CD4-positive, alpha-beta T cell treated with Interleukin-1 beta for 1 hour (primary cell): ENCODE measurements around the gene FBXO28.
"Not testable (repeated sequence)": the region's sequence is repeated elsewhere in the genome, so short reads cannot be mapped to it uniquely, and the experiment has no call there.

Source experiments
- DNase-seq, 2 donors: peaks; one replicate each; pipeline ENCODE4 v3.0.0-alpha.2; 2020 to 2022

The FBXO28 gene

GRCh38 chr1:224192082-224192788 is 78.3 kb downstream of the FBXO28 start:
- DNase-seq, result no peak

- no peak for DNase-seq
These were observed 79.5 kb downstream of the FBXO28 start for GRCh38 chr1:224193319-224193966.

GRCh38 chr1:224196813-224197600 is 83.1 kb downstream of the FBXO28 start:
- no peak for DNase-seq

- DNase-seq, result no peak
These were observed 84.7 kb downstream of the FBXO28 start for GRCh38 chr1:224198572-224198971.

GRCh38 chr1:224199679-224200078 is 85.8 kb downstream of the FBXO28 start:
- no peak for DNase-seq

- no peak for DNase-seq
These were observed 87.5 kb downstream of the FBXO28 start for GRCh38 chr1:224201383-224201782.

GRCh38 chr1:224201853-224202252 is 87.9 kb downstream of the FBXO28 start:
- DNase-seq, result no peak

- DNase-seq, result peak in 1 of 2 donors; percentile 69
These were observed 89.5 kb downstream of the FBXO28 start for GRCh38 chr1:224203243-224204016.

GRCh38 chr1:224205438-224205840 is 91.5 kb downstream of the FBXO28 start:
- DNase-seq, result peak; percentile 11 to 64

- DNase-seq, result not testable (repeated sequence)
These were observed 92.1 kb downstream of the FBXO28 start for GRCh38 chr1:224205931-224206538.

GRCh38 chr1:224211206-224211962 is 97.5 kb downstream of the FBXO28 start:
- DNase-seq, result no peak
